ENCODE data around the gene DCDC2C. TPM values are rescaled to one million over a fixed set of nuclear protein-coding genes. Genes with fewer than 3 reads are reported as not detected.
A peak's percentile ranks its signal among the peaks of the same experiment; 100 is the strongest.

Gene DCDC2C
- total and polyA plus RNA-seq, 2 donors from 2014 or later: not detected

GRCh38 chr2:3837086-3837485 is 133.7 kb downstream of the DCDC2C start:
- no peak overlapping the region for H3K27ac ChIP-seq (ENCODE audit: low read depth in 2 of 2, low read length in 2 of 2)
- H3K4me1 ChIP-seq (ENCODE audit: control insufficient read depth in 2 of 3, insufficient read depth in 2 of 3, low read depth in 1 of 3, low read length in 3 of 3): no peaks in the 10 kb centered on the region
- DNase-seq (no peak), FAIRE-seq (no peak)
- no peak overlapping the region for H3K4me3 ChIP-seq (ENCODE audit: low read length in 3 of 3)
- no peaks in the 10 kb centered on the region for H3K27me3 ChIP-seq (ENCODE audit: control insufficient read depth, insufficient read depth, low read length)
- no peaks in the 10 kb centered on the region for H3K36me3 ChIP-seq (ENCODE audit: control insufficient read depth in 2 of 3, insufficient read depth in 3 of 3, low read length in 3 of 3)
- H3K9me3 ChIP-seq (ENCODE audit: control insufficient read depth in 2 of 3, insufficient read depth in 1 of 3, low read length in 3 of 3): peaks cover 0 to 1% (median 0%) of the 10 kb centered on the region in 3 donors
- TF ChIP-seq CTCF (IDR thresholded peaks at IDR 0.05; ENCODE audit: borderline replicate concordance, extremely low read depth, insufficient read depth): no peak
- H3K9ac ChIP-seq (ENCODE audit: low read length in 3 of 3): no peak overlapping the region
- intact Hi-C loops (cut with DNase I): no loop called here

GRCh38 chr2:3838348-3838747 is 135.0 kb downstream of the DCDC2C start:
- Histone ChIP-seq H3K9me3 (ENCODE audit: control insufficient read depth in 2 of 3, insufficient read depth in 1 of 3, low read length in 3 of 3) (no peaks in the 10 kb centered on the region), H3K27me3 (ENCODE audit: control insufficient read depth, insufficient read depth, low read length) (no peaks in the 10 kb centered on the region), H3K36me3 (ENCODE audit: control insufficient read depth in 2 of 3, insufficient read depth in 3 of 3, low read length in 3 of 3) (no peaks in the 10 kb centered on the region), H3K4me3 (ENCODE audit: low read length in 3 of 3) (no peak overlapping the region), H3K4me1 (ENCODE audit: control insufficient read depth in 2 of 3, insufficient read depth in 2 of 3, low read depth in 1 of 3, low read length in 3 of 3) (no peaks in the 10 kb centered on the region), H3K9ac (ENCODE audit: low read length in 3 of 3) (no peak overlapping the region), H3K27ac (ENCODE audit: low read depth in 2 of 2, low read length in 2 of 2) (no peak overlapping the region)
- no peak for DNase-seq
- no peak for TF ChIP-seq CTCF (IDR thresholded peaks at IDR 0.05; ENCODE audit: borderline replicate concordance, extremely low read depth, insufficient read depth)
- intact Hi-C loops (cut with DNase I): no loop called here
- FAIRE-seq: no peak

- Histone ChIP-seq H3K27ac (ENCODE audit: low read depth in 2 of 2, low read length in 2 of 2) (no peak overlapping the region), H3K9me3 (ENCODE audit: control insufficient read depth in 2 of 3, insufficient read depth in 1 of 3, low read length in 3 of 3) (no peaks in the 10 kb centered on the region), H3K4me1 (ENCODE audit: control insufficient read depth in 2 of 3, insufficient read depth in 2 of 3, low read depth in 1 of 3, low read length in 3 of 3) (no peaks in the 10 kb centered on the region), H3K9ac (ENCODE audit: low read length in 3 of 3) (no peak overlapping the region), H3K27me3 (ENCODE audit: control insufficient read depth, insufficient read depth, low read length) (no peaks in the 10 kb centered on the region), H3K36me3 (ENCODE audit: control insufficient read depth in 2 of 3, insufficient read depth in 3 of 3, low read length in 3 of 3) (no peaks in the 10 kb centered on the region), H3K4me3 (ENCODE audit: low read length in 3 of 3) (no peak overlapping the region)
- DNase-seq (peak in 3 of 5 donors; percentile 47 to 65 (median 57)), FAIRE-seq (no peak)
- TF ChIP-seq CTCF (IDR thresholded peaks at IDR 0.05; ENCODE audit: borderline replicate concordance, extremely low read depth, insufficient read depth): no peak
- intact Hi-C loops (cut with DNase I): no loop called here
Measured at GRCh38 chr2:3839476-3839875, 136.1 kb downstream of the DCDC2C start.

- no peaks in the 10 kb centered on the region for H3K9me3 ChIP-seq (ENCODE audit: control insufficient read depth in 2 of 3, insufficient read depth in 1 of 3, low read length in 3 of 3)
- H3K27me3 ChIP-seq (ENCODE audit: control insufficient read depth, insufficient read depth, low read length): no peaks in the 10 kb centered on the region
- H3K27ac ChIP-seq (ENCODE audit: low read depth in 2 of 2, low read length in 2 of 2): no peak overlapping the region
- FAIRE-seq: no peak
- H3K9ac ChIP-seq (ENCODE audit: low read length in 3 of 3): no peak overlapping the region
- intact Hi-C loops (cut with DNase I): no loop called here
- H3K36me3 ChIP-seq (ENCODE audit: control insufficient read depth in 2 of 3, insufficient read depth in 3 of 3, low read length in 3 of 3): no peaks in the 10 kb centered on the region
- no peak for TF ChIP-seq CTCF (IDR thresholded peaks at IDR 0.05; ENCODE audit: borderline replicate concordance, extremely low read depth, insufficient read depth)
- no peak overlapping the region for H3K4me3 ChIP-seq (ENCODE audit: low read length in 3 of 3)
- no peak for DNase-seq
- H3K4me1 ChIP-seq (ENCODE audit: control insufficient read depth in 2 of 3, insufficient read depth in 2 of 3, low read depth in 1 of 3, low read length in 3 of 3): no peaks in the 10 kb centered on the region
Measured at GRCh38 chr2:3840611-3841155, 137.3 kb downstream of the DCDC2C start.

All from kidney (tissue), 14 donors.